A549 (cell line): ENCODE measurements around the gene TREH. TPM values are rescaled to one million over a fixed set of nuclear protein-coding genes. Genes with fewer than 3 reads are reported as not detected.

ENCODE experiments used
- ATAC-seq, 2 experiments: fragments of 200-7000 bp in 1 of 2; fragments of >200 bp in 1 of 2; cut with Nextera tagmentation in 1 of 2; cut with Tn5 transposase in 1 of 2; 3 replicates each; pipeline versions ENCODE4 v1.8.0 to v1.9.1; 2018 to 2020; ENCODE audit warnings: mild to moderate bottlenecking in 1 of 2, moderate library complexity in 1 of 2
- CTCF ChIA-PET: fragments of 300-600 bp; sonication (Branson Sonifier 250); formaldehyde crosslinking; extraction: SDS; loops from one replicate; lab custom pipeline; 2021; ENCODE audit warnings: antibody characterized with exemption, inconsistent platforms; lab: Yijun Ruan, JAX
- POLR2A ChIA-PET: fragments of 350-600 bp; formaldehyde crosslinking; extraction: SDS; loops from one replicate; lab custom pipeline; 2021; ENCODE audit warnings: antibody characterized with exemption, inconsistent platforms; lab: Yijun Ruan, JAX
- DNase-seq, 2 experiments: peaks; one replicate each; pipeline versions ENCODE4 v3.0.0 to v3.0.0-alpha.2; 2011 to 2016; ENCODE audit warnings: low read depth in 1 of 2, low spot score in 1 of 2
- FAIRE-seq: peaks from 2 replicates; lab custom pipeline; 2011; peaks lifted over from hg19 to GRCh38; lab: Jason Lieb, UNC
- H3K27ac ChIP-seq, 2 experiments: fragments of >200 bp; sonication (Bioruptor Twin); formaldehyde crosslinking; 3 replicates each; pipeline ENCODE4 v1.5.1; 2016 to 2017
- H3K4me1 ChIP-seq: fragments of >200 bp; sonication (Bioruptor Twin); formaldehyde crosslinking; 3 replicates; pipeline ENCODE4 v1.6.1; 2016
- H3K4me2 ChIP-seq: fragments of >200 bp; sonication (Bioruptor Twin); formaldehyde crosslinking; 3 replicates; pipeline ENCODE4 v1.6.1; 2016
- H3K4me3 ChIP-seq: fragments of >200 bp; sonication (Bioruptor Twin); formaldehyde crosslinking; 3 replicates; pipeline ENCODE4 v1.5.1; 2016
- H3K9me3 ChIP-seq: fragments of >200 bp; sonication (Bioruptor Twin); formaldehyde crosslinking; 3 replicates; pipeline ENCODE4 v1.6.1; 2016
- BHLHE40 ChIP-seq: IDR thresholded peaks from 2 replicates; pipeline ENCODE4 v1.6.1; 2012; ENCODE audit warnings: low read depth, low read length, inconsistent platforms
- CBX2 ChIP-seq: fragments of 200-600 bp; sonication (generic); IDR thresholded peaks from 2 replicates; pipeline ENCODE4 v1.6.1; 2016; ENCODE audit warnings: low read depth, mild to moderate bottlenecking, borderline replicate concordance
- CEBPB ChIP-seq, 2 experiments: fragments of >200 bp in 1 of 2; sonication (Bioruptor Twin) in 1 of 2; formaldehyde crosslinking in 1 of 2; IDR thresholded peaks; 2 replicates each; pipeline ENCODE4 v1.6.1; 2012 to 2016
- E2F6 ChIP-seq: IDR thresholded peaks from 2 replicates; pipeline ENCODE4 v1.6.1; 2012; ENCODE audit warnings: low read depth, borderline replicate concordance
- EHF ChIP-seq: fragments of 250-450 bp; sonication (Bioruptor Pico); IDR thresholded peaks from 2 replicates; pipeline ENCODE4 v1.5.0; 2020; ENCODE audit warnings: mild to moderate bottlenecking
- EHMT2 ChIP-seq: fragments of 200-600 bp; sonication (generic); IDR thresholded peaks from 2 replicates; pipeline ENCODE4 v1.6.1; 2016; ENCODE audit warnings: antibody characterized with exemption, low read depth, mild to moderate bottlenecking, moderate library complexity
- HMGXB4 ChIP-seq: fragments of 250-450 bp; sonication (Bioruptor Pico); IDR thresholded peaks from 2 replicates; pipeline ENCODE4 v1.5.0; 2021; ENCODE audit warnings: mild to moderate bottlenecking, moderate library complexity, borderline replicate concordance
- MAFK ChIP-seq: fragments of 450-650 bp; IDR thresholded peaks from 2 replicates; pipeline ENCODE4 v1.6.1; 2014; ENCODE audit not compliant: partially characterized antibody
- MYC ChIP-seq: IDR thresholded peaks from 2 replicates; pipeline ENCODE4 v1.6.1; 2012; ENCODE audit warnings: mild to moderate bottlenecking, inconsistent platforms, low read length, improper control_type of control experiment, borderline replicate concordance
- POLR2A ChIP-seq: IDR thresholded peaks from 2 replicates; pipeline ENCODE4 v1.6.1; 2012; ENCODE audit warnings: mild to moderate bottlenecking, low read length
- SREBF2 ChIP-seq: fragments of 450-650 bp; IDR thresholded peaks from 2 replicates; pipeline ENCODE4 v1.6.1; 2014; ENCODE audit warnings: mild to moderate bottlenecking, moderate library complexity
- TP53 ChIP-seq: fragments of 250-450 bp; sonication (Bioruptor Pico); IDR thresholded peaks from 2 replicates; pipeline ENCODE4 v1.5.0; 2021; ENCODE audit warnings: mild to moderate bottlenecking, moderate library complexity
- ZNF302 ChIP-seq: fragments of 250-450 bp; sonication (Bioruptor Pico); IDR thresholded peaks from 2 replicates; pipeline ENCODE4 v1.9.0; 2021; ENCODE audit warnings: inconsistent platforms, mild to moderate bottlenecking, moderate library complexity
- WGBS: methylation state at CpG from one replicate; pipeline ENCODE4 v1.1.6; 2017; ENCODE audit errors: missing lambda C conversion rate; 5-methylcytosine and 5-hydroxymethylcytosine counted together
- polyA plus RNA-seq, 4 experiments: library from polyadenylated mRNA; depleted of rRNA in 3 of 4; stranded (reverse); fragments of >200 nt; fragmentation: RNase III in 1 of 4; extraction: RNeasy Plus Mini Kit Qiagen cat#74134 plus additional on column Dnase treatment in 1 of 4; gene quantifications; 2 replicates in 3 of 4; 3 replicates in 1 of 4; pipeline ENCODE4 v1.2.3, GENCODE V29; 2011 to 2017
- TF ChIP-seq, protein P1 (sequence below): IDR thresholded peaks from 2 replicates; pipeline ENCODE4 v1.6.1; 2012
- TF ChIP-seq, protein P2 (sequence below): fragments of 150-350 bp; IDR thresholded peaks from 2 replicates; pipeline ENCODE4 v1.6.1; 2014; ENCODE audit warnings: low read depth, mild to moderate bottlenecking, low read length
- TF ChIP-seq, protein P3 (sequence below): fragments of 250-450 bp; sonication (Bioruptor Pico); IDR thresholded peaks from 2 replicates; pipeline ENCODE4 v1.5.0; 2020; ENCODE audit warnings: low read depth, mild to moderate bottlenecking, moderate library complexity

TREH gene
- polyA plus RNA-seq, 2 of the 4 experiments (the other 2 are of a cell fraction) = 0.06 TPM; not detected in 1

GRCh38 chr11:118666371-118666770 is 13.1 kb downstream of the TREH start:
- CTCF ChIA-PET = interaction anchor here (0.6 to 2.7 kb wide), 3 partner anchors 23 to 276 kb away, joined by 3 to 10 read pairs (median 4); no protein-coding TSS in a partner anchor

GRCh38 chr11:118663902-118664301 is 15.5 kb downstream of the TREH start:
- POLR2A ChIA-PET = no interaction called here
- no peak for FAIRE-seq
- no peak overlapping the region for H3K27ac ChIP-seq

More at GRCh38 chr11:118666371-118666770, 13.1 kb downstream of the TREH start:
- H3K4me2 ChIP-seq = no peak overlapping the region
- no peak for ATAC-seq
- WGBS = 86% methylated on average over 5 of the region's 5 CpGs
- POLR2A ChIA-PET = no interaction called here
- no peak for FAIRE-seq
- TF ChIP-seq HMGXB4 (CRISPR knock-in tag) (no peak), POLR2A (no peak)
- no peaks in the 10 kb centered on the region for H3K9me3 ChIP-seq
- no peak overlapping the region for H3K27ac ChIP-seq
- DNase-seq = no peak
- no peak overlapping the region for H3K4me3 ChIP-seq
- H3K4me1 ChIP-seq = no peaks in the 10 kb centered on the region

DNA sequence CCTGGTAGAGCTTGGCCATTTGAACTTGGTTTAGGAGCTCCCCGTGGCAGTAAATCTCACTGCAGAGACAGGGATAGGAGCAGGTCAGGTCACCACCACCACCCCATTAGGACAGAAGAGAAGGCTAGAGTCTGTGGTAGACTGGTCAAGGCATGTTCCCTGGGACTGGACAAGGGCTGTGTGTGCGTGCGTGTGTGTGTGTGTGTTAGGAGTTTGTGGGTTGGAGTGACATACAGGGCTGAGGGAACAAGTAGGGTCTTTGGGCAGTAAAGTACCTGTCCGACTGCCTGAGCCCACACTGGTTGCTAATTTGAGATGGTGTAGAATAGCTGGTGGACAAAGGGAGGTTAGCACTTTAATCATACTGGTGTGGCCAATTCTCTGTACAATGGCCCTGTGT is 16.1 kb downstream of the TREH start:
- CTCF ChIA-PET = interaction anchor here (0.6 to 10.7 kb wide), 5 partner anchors 12 to 219 kb away, joined by 3 to 90 read pairs (median 4); partner anchors contain the start of gene PHLDB1
- H3K4me3 ChIP-seq = no peak overlapping the region
- H3K27ac ChIP-seq = no peak overlapping the region
- WGBS = 88% methylated on average over 3 of the region's 4 CpGs
- FAIRE-seq (no peak), DNase-seq (no peak), ATAC-seq (no peak)
- peaks cover 4% of the 10 kb centered on the region; the same call in 1 of the 3 replicates for H3K4me1 ChIP-seq
- no peaks in the 10 kb centered on the region for H3K9me3 ChIP-seq
- POLR2A ChIA-PET = no interaction called here
- H3K4me2 ChIP-seq = no peak overlapping the region
- TF ChIP-seq POLR2A (no peak), CBX2 (no peak), SREBF2 (no peak), BHLHE40 (no peak), E2F6 (no peak), ZNF302 (no peak), MYC (no peak), MAFK (no peak), EHMT2 (no peak), TP53 (CRISPR knock-in tag) (no peak), EHF (CRISPR knock-in tag) (no peak)
- TF ChIP-seq, protein P1, sequence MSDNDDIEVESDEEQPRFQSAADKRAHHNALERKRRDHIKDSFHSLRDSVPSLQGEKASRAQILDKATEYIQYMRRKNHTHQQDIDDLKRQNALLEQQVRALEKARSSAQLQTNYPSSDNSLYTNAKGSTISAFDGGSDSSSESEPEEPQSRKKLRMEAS = no peak
- TF ChIP-seq, protein P2, sequence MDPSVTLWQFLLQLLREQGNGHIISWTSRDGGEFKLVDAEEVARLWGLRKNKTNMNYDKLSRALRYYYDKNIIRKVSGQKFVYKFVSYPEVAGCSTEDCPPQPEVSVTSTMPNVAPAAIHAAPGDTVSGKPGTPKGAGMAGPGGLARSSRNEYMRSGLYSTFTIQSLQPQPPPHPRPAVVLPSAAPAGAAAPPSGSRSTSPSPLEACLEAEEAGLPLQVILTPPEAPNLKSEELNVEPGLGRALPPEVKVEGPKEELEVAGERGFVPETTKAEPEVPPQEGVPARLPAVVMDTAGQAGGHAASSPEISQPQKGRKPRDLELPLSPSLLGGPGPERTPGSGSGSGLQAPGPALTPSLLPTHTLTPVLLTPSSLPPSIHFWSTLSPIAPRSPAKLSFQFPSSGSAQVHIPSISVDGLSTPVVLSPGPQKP = no peak
- TF ChIP-seq, protein P3, sequence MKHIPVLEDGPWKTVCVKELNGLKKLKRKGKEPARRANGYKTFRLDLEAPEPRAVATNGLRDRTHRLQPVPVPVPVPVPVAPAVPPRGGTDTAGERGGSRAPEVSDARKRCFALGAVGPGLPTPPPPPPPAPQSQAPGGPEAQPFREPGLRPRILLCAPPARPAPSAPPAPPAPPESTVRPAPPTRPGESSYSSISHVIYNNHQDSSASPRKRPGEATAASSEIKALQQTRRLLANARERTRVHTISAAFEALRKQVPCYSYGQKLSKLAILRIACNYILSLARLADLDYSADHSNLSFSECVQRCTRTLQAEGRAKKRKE (CRISPR knock-in tag) = no peak

More at GRCh38 chr11:118663902-118664301, 15.5 kb downstream of the TREH start:
- Histone ChIP-seq H3K4me1 (peaks cover 4% of the 10 kb centered on the region; the same call in 1 of the 3 replicates), H3K9me3 (no peaks in the 10 kb centered on the region), H3K4me3 (no peak overlapping the region), H3K4me2 (no peak overlapping the region)
- CTCF ChIA-PET = interaction anchor here (0.6 to 10.7 kb wide), 4 partner anchors 26 to 219 kb away, joined by 3 to 90 read pairs (median 6); partner anchors contain the start of gene PHLDB1
- ATAC-seq (no peak), DNase-seq (no peak)
- WGBS = 69% methylated on average over 3 of the region's 3 CpGs
- TF ChIP-seq E2F6 = no peak
- TF ChIP-seq CEBPB (IDR thresholded peaks at IDR 0.05) = no peak
